ENCODE measurements around the gene AP1B1.

The AP1B1 gene

GRCh38 chr22:29335656-29336055 is 52.7 kb downstream of the AP1B1 start:
- DNase-seq (ENCODE audit: insufficient read length, low spot score) = no peak
- no peak for FAIRE-seq

GRCh38 chr22:29334696-29335344 is 53.5 kb downstream of the AP1B1 start:
- DNase-seq (ENCODE audit: insufficient read length, low spot score) (no peak), FAIRE-seq (no peak)

GRCh38 chr22:29334148-29334547 is 54.2 kb downstream of the AP1B1 start:
- FAIRE-seq (no peak), DNase-seq (ENCODE audit: insufficient read length, low spot score) (no peak)

GRCh38 chr22:29332886-29333496 is 55.4 kb downstream of the AP1B1 start:
- DNase-seq (ENCODE audit: insufficient read length, low spot score) (no peak), FAIRE-seq (no peak)

- FAIRE-seq (no peak), DNase-seq (ENCODE audit: insufficient read length, low spot score) (no peak)
Measured at GRCh38 chr22:29331658-29332300, 56.6 kb downstream of the AP1B1 start.

GRCh38 chr22:29331213-29331612 is 57.2 kb downstream of the AP1B1 start:
- FAIRE-seq = no peak
- DNase-seq (ENCODE audit: insufficient read length, low spot score) = no peak

GRCh38 chr22:29330753-29331152 is 57.6 kb downstream of the AP1B1 start:
- no peak for FAIRE-seq

GRCh38 chr22:29330291-29330690 is 58.1 kb downstream of the AP1B1 start:
- FAIRE-seq (no peak), DNase-seq (ENCODE audit: insufficient read length, low spot score) (no peak)

More at GRCh38 chr22:29330753-29331152, 57.6 kb downstream of the AP1B1 start:
- DNase-seq (ENCODE audit: insufficient read length, low spot score) = no peak

- DNase-seq (ENCODE audit: insufficient read length, low spot score) (no peak), FAIRE-seq (no peak)
Measured at GRCh38 chr22:29329581-29329980, 58.8 kb downstream of the AP1B1 start.

- no peak for DNase-seq (ENCODE audit: insufficient read length, low spot score)
- FAIRE-seq = no peak
Measured at GRCh38 chr22:29328566-29329500, 59.5 kb downstream of the AP1B1 start.

GRCh38 chr22:29328055-29328454 is 60.3 kb downstream of the AP1B1 start:
- FAIRE-seq = no peak
- no peak for DNase-seq (ENCODE audit: insufficient read length, low spot score)

GRCh38 chr22:29327089-29327764 is 61.1 kb downstream of the AP1B1 start:
- no peak for FAIRE-seq

GRCh38 chr22:29326481-29326880 is 61.9 kb downstream of the AP1B1 start:
- FAIRE-seq (no peak), DNase-seq (ENCODE audit: insufficient read length, low spot score) (no peak)

More at GRCh38 chr22:29327089-29327764, 61.1 kb downstream of the AP1B1 start:
- no peak for DNase-seq (ENCODE audit: insufficient read length, low spot score)

- no peak for FAIRE-seq
- no peak for DNase-seq (ENCODE audit: insufficient read length, low spot score)
Measured at GRCh38 chr22:29325785-29326315, 62.5 kb downstream of the AP1B1 start.

GRCh38 chr22:29325356-29325755 is 63.0 kb downstream of the AP1B1 start:
- DNase-seq (ENCODE audit: insufficient read length, low spot score) (no peak), FAIRE-seq (no peak)

- DNase-seq (ENCODE audit: insufficient read length, low spot score) = no peak
- no peak for FAIRE-seq
Measured at GRCh38 chr22:29323641-29324040, 64.7 kb downstream of the AP1B1 start.

GRCh38 chr22:29320546-29320945 is 67.8 kb downstream of the AP1B1 start:
- DNase-seq (ENCODE audit: insufficient read length, low spot score) (no peak), FAIRE-seq (no peak)

GRCh38 chr22:29319072-29319471 is 69.3 kb downstream of the AP1B1 start:
- no peak for FAIRE-seq
- DNase-seq (ENCODE audit: insufficient read length, low spot score) = no peak

GRCh38 chr22:29317827-29318454 is 70.4 kb downstream of the AP1B1 start:
- FAIRE-seq = no peak

More at GRCh38 chr22:29317827-29318454, 70.4 kb downstream of the AP1B1 start:
- no peak for DNase-seq (ENCODE audit: insufficient read length, low spot score)

All from GM19239 (cell line).